AML-193 (cell line): ENCODE data around the gene GPR34.

ENCODE experiments used
- DNase-seq, 2 experiments: peaks; one replicate each; lab custom pipeline; 2025; lab: John Stamatoyannopoulos, UW

GPR34 gene

DNA sequence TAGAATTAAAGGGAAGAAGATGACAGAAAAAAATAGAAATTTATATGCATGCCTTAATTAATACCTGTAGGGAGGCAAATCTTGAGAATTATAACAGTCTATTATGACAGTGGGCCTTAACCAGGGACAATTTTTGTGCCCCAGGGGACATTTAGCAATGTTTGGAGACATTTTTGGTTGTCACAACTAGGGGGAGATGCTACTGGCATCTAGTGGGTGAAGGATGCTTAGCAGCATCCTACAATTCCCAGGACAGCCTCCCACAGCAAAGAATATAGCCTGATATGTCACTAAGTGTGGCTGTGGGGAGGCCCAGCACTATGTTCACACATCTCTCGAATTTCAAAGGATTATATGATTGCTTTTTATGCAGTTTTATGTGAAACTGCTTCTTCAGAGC is 45.8 kb downstream of the GPR34 start:
- peak; percentile 31 to 49 for DNase-seq

DNA sequence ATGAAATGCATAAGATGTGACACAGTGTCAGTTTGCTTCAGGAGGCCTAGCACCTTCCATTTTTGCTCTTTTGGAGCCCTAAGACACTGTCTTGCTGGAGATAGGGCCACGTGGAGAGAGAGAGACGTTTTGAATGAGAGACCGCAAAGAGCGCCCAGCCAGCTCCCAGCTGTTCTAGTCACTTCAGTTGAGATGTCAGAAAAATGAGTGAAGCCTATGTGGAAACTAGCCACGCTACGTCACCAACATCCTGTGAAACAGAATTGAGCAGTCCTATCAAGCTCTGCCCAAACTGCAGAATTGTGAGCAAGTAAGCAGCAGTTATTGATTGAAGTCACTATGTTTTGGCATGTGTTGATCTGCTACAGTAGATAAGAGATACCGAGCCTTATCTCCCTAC is 48.3 kb downstream of the GPR34 start:
- no peak for DNase-seq

DNA sequence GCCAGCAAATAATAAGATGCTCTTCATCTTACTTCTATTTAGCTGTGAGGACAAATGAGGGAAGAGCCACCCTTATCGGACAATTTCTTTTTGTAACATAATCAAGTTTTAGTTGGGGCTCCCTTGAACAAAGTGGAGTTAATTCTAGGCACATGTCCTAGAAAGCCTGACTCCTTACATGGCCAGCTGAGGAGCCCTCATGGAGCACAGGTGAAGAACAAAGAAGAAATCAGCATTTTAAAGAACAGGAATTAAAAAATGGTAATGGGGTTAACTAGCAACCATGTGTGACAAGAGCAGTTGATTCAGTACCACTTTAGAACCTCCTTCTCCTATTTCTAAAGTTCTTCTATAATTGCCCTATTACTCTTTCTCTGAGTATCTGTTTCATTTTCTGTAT is 51.1 kb downstream of the GPR34 start:
- no peak for DNase-seq
